Embryonic facial prominence (tissue), 1 donor: ENCODE data around the gene RIN3.

Experiments
- DNase-seq: peaks from one replicate; pipeline ENCODE4 v3.0.0-alpha.2; 2016; ENCODE audit errors: extremely low spot score

The RIN3 gene

GRCh38 chr14:92597906-92598905 is 84.6 kb downstream of the RIN3 start:
- no peak for DNase-seq

DNA sequence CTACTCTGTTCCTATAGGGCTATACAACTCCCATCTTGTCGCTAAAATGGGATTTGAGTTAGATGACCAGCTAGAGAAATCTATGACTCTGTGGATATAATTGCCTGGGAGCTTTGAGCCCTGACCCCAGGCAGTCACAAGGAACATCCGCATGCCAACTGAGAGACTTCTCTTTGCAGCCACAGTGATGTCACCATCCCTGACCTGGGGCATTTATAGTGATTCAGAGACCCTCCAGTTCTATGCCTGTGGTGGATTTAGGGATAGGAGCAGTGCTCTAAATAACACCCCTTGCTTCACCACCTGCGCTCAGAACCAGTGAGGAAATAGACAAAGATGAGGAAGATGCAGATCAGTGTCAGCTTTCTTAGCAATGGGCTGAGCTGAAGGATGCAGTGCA is 86.2 kb downstream of the RIN3 start:
- DNase-seq: no peak

- DNase-seq: no peak
Observed at GRCh38 chr14:92600318-92601053, 86.9 kb downstream of the RIN3 start.

DNA sequence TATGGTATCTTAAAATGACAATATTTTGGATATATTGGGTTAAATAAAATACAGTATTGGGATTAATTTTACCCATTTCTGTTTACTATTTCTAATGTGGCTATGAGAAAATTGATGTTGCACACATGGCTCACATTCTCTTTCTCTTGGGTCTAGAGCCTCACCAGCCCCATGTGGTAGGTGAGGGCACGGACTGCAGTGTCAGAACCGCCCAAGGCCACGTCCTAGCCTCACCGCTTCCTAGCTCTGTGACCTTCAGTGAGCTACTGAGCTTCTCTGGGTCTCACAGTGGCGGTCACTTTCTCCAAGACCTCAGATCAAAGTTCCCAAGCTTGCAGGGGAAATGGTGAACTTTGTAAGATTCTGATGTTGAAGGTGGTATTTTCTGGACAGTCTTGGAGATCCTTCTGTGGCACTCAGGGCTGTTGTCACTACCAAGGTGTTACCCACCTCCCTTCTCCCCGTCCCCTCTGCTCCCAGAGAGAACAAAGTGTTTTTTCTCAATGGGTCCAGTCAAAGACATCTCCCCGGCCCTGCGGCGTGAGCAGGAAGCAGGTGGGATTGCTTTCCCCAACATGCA is 87.6 kb downstream of the RIN3 start:
- DNase-seq: no peak

GRCh38 chr14:92601757-92602417 is 88.3 kb downstream of the RIN3 start:
- DNase-seq: no peak

DNA sequence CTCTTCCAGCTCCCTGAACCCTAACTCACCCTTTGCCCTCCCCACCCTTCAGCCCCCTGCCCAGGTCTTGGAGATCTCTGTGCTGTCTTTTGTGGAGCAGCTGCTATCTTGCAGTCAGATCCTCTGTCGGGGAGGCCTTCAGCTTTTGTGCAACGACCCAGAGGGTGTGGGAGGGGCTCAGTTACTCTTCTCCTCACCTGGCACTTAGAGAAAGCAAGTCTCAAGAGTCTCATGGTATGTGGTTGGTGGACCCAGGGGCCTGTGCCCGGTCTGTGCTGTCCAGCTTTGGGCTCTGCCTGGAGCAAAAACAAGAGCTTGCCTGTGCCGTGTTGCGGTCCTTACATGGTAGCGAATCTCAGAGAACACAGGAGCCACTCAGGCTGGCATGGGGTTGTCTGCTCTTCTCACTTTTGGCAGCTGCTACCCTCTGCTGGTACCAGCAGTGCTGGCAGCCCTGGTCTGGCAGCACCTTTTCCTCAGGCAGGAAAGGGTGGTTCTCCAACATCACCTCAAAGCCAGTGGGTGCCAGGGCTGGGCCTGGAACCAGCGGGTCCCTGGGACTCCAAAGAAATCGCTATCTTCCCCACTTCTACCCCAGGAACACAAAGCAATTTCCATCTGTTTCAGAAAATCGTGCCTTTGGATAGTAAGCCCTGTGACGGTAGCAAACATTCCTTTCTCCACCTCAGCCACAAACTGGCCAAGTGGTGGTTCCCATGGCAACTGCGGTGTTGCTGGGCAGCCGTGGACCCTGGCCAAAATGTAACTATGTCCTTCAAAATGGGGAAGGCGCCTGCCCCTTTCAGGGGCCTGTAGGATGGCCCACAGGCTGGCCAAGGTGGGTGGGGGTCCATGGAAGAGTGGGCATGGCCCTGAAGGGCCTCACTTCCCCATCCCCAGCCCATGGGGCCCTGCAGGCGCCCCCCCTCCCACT is 90.0 kb downstream of the RIN3 start:
- peak; percentile 33 for DNase-seq

DNA sequence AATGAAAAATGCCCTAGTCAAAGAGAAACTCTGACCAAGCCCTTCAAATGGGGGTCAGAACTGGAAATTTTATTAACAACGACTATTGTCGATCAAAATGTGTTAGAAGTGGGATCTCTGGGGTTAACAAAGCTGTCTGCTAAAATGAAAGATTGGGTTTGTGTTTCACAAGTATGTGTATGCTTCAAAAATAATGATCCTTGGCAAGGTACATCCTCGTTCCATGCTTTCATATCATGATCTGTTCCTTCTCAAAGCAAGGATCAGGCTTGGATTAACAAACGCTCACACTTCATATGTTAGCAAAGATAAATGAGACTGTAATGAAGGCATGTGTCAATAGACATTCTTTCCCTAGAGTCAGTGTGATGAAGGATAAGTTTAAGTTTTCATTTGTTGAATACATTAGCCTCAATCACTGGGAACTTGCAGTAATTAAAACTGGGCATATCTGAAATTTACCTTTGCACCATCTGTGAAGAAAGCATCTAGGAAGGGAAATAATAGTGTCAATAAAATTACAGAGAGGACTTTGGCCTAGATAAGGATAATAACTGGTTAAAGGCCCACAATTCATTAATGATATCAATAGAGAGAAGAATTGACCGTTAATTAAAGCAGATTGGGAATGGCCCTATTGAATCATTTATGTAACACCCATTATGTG is 91.8 kb downstream of the RIN3 start:
- DNase-seq: no peak

- DNase-seq: no peak
Observed at GRCh38 chr14:92607251-92607650, 93.7 kb downstream of the RIN3 start.

GRCh38 chr14:92607702-92608429 is 94.3 kb downstream of the RIN3 start:
- no peak for DNase-seq

GRCh38 chr14:92609955-92610354 is 96.4 kb downstream of the RIN3 start:
- no peak for DNase-seq

DNA sequence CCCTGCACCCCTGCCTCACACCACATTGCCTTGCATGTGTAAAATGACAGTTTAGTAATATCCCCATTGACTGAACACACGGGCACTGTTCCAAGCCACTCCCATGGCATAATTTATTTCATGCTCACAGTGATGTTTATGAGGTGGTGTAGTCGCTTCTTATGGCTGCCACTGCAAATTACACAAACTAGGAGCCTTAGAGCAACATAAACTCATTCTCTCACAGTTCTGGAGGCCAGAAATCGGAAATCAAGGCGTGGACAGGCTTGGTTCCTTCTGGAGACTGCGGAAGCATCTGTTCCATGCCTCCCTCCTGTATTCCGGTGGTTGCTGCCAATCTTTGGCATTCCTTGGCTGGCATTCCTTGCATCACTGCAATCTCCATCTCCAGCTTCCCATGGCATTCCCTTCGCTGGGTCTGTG is 97.3 kb downstream of the RIN3 start:
- no peak for DNase-seq

GRCh38 chr14:92613008-92613658 is 99.6 kb downstream of the RIN3 start:
- DNase-seq: no peak

DNA sequence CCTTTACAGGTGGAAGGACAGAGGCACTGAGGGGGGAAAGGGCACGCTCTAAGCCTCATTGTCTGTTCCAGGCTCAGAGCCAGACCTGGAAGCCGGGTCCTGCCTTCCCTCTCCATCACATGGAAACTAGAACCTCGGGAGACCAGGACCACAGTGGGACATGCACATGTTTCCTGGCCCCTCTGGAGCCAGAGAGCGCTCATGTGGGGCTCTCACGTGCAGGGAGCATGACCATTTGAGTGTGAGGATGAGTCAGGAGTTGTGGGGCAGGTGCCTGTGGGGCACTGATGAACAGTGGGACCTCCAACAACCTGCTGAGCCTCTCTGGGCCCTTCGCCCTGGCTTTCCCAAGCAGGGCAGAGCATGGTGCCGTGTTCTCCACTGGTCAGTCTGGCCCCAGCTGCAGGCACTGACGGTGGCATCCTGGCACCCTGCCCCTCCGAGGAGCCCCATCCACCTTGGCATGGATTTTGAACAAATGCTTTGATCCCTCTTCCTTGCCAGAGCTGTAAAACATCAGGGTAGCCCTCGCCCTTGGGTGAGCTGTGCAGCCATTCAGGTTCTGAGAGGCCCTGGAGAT is 100.2 kb downstream of the RIN3 start:
- no peak for DNase-seq

GRCh38 chr14:92615451-92615850 is 101.9 kb downstream of the RIN3 start:
- no peak for DNase-seq

DNA sequence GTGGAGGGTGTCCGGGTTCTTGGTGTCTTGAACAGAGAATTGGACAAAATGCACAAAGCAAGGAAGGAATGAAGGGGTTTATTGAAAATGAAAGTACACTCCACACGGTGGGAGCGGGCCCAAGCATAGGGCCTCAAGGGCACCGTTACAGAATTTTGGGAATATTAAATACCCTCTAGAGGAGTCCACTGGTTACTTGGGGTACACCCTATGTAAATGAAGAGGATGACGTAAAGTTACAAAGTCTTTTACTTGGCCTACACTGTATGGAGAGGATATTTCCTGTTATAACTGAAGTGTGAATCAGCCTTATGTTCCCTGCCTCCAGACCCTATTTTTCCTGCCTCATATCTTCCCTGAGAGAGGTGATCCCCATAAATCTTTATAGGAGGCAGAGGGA is 102.6 kb downstream of the RIN3 start:
- DNase-seq: no peak

DNA sequence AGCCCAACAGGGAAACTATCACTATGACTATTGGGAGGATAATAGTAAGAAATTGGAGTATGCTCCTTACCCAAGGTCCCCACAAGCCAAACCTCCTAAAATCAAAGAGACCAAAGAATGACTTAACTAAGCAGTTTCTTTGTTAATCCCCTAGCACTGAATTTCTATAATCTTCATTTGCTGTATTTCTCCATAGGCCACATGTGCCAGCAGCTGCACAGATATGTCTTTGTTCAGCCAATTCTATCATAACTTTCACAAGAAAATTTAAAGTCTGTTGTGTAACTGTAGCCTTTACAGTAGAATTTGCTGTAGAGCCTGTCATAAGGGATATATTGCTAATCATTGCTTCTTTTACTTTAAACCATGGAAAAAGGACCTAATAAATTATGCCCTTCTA is 104.0 kb downstream of the RIN3 start:
- no peak for DNase-seq

DNA sequence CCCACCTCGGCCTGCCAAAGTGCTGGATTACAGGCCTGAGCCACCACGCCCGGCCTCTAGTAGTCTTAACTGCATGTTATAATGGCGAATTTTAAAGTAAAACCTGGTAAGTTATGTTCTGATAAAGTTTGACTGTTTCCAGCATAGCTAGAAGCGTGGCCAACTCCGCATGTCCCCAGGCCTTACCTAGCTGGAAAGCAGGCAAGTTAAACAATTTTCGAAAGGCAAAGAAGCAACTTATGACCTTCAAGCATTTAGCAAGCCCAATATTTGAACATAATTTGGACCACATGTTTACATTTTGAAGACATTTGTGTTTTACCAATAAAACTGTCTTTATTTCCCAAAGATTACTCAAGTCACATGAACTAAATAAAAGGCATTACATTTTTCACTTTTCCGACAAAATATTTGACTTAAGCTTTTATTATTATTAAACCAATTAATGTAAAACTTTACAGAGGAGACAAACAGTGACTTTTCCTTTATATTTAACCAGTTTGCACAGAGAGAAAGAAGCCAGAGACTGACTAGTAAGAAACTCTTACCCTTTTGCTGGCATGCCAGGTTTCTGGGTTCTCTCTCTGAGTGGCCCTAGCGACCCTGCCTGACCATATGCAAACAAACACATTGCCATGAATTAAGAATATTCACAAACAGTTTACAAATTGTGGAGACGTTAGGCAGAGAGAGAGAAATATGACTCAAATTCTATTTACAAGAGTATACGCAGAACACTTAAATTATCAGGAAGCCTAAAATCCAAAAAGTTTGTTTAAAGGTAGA is 106.3 kb downstream of the RIN3 start:
- DNase-seq: no peak

DNA sequence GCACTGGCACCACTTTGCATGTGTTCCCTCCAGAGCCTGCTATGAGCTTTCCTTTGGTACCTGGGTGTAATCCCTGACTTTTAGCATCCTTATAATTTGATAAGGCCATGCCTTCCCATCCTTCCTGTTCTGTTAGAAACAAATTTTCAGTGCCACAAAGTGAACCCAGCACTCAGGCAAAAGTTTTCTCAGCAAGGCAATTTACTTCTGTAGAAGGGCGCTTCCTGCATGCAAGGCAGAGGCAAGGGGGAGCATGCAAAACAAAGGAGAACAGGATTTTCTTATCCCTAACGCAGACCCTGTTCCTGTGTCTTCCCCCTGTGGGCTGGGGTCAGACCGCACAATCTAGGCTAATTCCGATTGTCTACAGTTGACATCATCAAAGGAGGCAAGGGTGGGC is 108.7 kb downstream of the RIN3 start:
- DNase-seq: no peak
